HG03469 (cell line): ENCODE results near the gene OCLN.
"Not testable (repeated sequence)": the region's sequence is repeated elsewhere in the genome, so short reads cannot be mapped to it uniquely, and the experiment has no call there.

ENCODE experiments used
- ATAC-seq: cut with Tn5 transposase; IDR thresholded peaks from one replicate; pipeline ENCODE4 v1.9.1; 2021; ENCODE audit warnings: mild to moderate bottlenecking, moderate library complexity, moderate number of reproducible peaks; ENCODE audit not compliant: unreplicated experiment

Gene OCLN

DNA sequence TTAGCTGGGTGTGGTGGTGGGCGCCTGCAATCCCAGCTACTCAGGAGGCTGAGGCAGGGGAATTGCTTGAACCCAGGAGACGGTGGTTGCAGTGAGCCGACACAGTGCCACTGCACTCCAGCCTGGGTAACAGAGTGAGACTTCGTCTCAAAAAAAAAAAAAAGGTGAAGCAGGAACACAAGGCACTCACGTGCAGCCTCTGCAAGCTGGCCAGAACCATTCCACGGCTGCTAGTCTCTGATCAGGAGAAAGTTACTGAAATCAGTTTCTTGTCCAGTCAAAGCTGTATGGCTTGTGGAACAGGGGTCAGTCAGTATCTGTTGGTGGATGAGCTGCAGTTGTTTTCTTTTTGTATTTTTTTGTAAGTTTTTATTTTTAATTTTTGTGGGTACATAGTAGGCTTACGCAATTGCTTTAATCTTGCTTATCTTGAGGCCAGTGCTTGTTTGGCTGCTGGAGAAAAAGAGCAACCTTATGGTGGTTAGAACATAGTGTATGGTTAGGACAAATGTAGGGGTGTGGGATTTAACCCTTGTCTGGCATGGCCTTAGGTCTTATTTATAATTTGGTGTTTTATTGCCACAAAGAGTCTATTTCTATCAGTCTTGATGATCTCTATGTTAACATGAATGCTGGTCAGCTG lies 34.7 kb downstream of the OCLN start:
- ATAC-seq = no peak

- ATAC-seq = no peak
These were observed 35.4 kb downstream of the OCLN start for GRCh38 chr5:69528035-69528434.

DNA sequence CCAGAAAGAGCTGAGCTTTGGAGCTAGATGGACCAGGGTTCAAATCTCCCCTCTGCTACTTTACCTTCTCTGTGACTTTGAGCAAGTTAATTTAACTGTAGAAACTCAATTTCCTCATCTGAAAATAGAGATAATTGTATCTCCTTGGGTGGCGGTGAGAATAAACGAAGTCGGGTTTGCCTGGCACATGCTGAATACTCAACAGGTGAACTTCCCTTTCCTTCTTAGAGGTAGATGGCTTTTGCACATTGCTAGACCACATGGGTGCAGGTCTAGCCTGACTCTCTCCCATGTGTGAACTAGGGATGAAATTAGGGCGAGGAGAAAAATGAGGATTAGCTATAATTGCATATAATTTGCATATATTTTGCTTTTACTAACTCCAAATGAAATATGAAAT lies 36.0 kb downstream of the OCLN start:
- ATAC-seq = no peak

- no peak for ATAC-seq
These were observed 38.2 kb downstream of the OCLN start for GRCh38 chr5:69530561-69531405.

DNA sequence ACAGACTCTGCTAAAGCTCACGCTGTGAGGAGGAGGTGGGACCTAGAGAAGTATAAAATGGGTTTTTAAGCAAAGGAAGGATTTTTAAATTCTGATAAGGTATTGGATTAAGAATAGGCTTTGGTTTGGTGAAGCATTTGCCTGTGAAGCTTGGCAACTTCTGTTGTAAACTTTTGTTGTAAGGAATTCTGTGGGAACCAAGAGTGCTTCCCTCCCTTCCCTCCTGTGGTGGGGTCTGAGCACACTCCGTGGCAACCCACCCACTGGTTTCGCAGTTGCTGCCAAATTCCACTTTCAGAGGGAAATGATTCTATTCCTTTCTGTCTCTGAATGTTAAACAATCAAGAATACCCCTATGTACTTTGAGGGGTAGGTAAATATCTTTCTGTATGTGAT lies 38.8 kb downstream of the OCLN start:
- no peak for ATAC-seq

- not testable (repeated sequence) for ATAC-seq
These were observed 45.3 kb downstream of the OCLN start for GRCh38 chr5:69537911-69538310.

GRCh38 chr5:69538735-69539134 lies 46.1 kb downstream of the OCLN start:
- not testable (repeated sequence) for ATAC-seq

DNA sequence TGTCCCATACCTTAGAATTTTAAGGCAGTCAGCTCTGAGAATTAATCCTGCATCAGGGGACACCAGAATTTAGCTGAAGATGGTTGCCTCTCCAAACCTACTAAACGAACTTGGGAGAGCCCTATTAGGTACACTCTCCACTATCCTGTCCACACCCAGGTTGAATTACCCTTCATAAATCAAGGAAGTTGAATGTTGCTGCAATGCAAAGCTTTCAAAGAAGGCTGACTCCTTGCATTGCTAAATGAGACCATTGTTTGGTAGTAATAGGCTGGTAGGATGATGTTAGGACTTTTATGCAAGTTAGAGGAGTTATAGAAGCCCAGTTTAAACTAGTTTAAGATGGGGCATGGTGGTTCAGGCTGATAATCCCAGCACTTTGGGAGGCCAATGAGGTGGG lies 48.8 kb downstream of the OCLN start:
- ATAC-seq = not testable (repeated sequence)

DNA sequence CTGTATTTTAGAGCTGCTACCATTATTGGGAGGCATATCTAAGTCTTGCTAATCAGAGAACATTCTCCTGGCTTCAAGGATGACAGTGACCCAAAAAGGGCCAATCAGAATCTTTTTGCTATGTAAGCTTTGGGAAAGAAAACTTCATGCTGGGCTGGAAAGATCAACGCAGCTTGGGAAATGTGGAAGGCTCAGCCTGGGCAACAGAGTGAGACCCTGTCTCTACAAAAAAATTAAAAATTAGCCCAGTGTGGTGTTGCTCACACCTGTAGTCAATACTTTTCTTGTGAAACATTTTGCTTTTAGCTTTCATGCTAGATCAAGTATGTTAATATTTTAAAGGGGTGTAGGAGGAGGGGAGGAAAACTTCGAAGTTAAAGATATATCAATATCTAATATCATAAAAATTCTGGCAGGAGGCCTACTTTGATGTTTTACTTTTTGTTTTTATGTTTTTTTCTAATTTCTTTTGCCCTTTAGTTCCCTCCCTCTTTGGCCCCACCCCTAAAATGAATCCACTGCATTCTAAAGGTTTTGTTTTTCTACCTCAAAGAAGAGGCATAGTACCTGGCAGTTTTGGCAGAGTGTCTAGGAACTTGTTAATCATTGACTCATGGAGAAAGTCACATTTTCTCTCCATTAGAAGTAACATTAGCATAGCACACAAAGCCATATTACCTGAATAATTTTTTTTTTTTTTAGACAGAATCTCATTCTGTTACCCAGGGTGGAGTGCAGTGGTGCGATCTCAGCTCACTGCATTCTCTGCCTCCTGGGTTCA lies 50.4 kb downstream of the OCLN start:
- ATAC-seq = not testable (repeated sequence)

DNA sequence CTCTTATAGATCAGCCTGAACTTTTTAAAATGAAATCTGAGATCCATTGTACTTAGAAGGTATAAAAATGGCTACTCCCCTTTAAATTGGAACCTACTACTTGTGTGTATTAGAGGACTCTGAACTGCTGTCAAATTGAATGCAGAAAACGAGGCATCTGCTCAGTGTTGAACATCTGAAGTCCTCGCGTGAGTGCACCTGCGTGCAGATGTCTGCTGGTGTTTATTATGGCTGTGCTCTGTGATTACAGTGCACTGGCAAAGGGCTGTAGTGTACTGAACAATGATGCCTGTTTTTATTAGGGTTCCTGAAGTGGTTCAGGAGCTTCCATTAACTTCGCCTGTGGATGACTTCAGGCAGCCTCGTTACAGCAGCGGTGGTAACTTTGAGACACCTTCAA lies 52.0 kb downstream of the OCLN start:
- not testable (repeated sequence) for ATAC-seq

- ATAC-seq = peak; percentile 89
These were observed 67.3 kb downstream of the OCLN start, which contains the start of gene GTF2H2C for GRCh38 chr5:69559908-69560330. Gene GTF2H2C, plus strand, starts transcription at chr5:69560191. Its CDS starts 4,942 bp downstream, at chr5:69565133.

DNA sequence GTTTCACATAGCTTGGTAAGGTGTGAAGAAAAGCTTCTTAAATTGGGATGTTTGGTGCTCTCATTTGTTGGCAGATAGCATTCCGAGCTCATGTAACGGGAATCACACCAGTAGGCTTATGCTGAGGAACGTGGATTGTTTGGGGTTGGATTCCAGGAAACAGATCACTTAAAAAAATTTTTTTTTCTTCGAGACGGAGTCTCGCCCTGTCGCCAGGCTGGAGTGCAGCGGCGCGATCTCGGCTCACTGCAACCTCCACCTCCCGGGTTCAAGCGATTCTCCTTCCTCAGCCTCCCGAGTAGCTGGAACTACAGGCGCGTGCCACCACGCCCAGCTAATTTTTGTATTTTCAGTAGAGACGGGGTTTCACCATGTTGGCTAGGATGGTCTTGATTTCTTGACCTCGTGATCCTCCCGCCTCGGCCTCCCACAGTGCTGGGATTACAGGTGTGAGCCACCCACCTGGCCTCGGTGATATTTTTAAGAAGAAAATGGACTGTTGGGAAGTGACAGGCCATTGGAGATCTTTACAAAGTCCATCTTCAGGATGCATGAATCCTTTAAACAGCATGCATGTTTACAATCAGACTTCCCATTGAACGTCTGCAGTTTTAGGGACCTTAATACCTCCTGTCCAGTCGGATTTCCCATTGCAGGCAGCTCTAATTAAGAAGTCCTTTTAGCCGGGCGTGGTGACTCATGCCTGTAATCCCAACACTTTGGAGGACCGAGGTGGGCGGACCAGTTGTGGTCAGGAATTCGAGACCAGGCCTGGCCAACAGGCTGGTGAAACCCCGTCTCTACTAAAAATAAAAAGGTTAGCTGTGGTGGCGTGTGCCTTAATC lies 68.2 kb downstream of the OCLN start:
- not testable (repeated sequence) for ATAC-seq

- ATAC-seq = not testable (repeated sequence)
These were observed 73.6 kb downstream of the OCLN start for GRCh38 chr5:69566172-69566571.

DNA sequence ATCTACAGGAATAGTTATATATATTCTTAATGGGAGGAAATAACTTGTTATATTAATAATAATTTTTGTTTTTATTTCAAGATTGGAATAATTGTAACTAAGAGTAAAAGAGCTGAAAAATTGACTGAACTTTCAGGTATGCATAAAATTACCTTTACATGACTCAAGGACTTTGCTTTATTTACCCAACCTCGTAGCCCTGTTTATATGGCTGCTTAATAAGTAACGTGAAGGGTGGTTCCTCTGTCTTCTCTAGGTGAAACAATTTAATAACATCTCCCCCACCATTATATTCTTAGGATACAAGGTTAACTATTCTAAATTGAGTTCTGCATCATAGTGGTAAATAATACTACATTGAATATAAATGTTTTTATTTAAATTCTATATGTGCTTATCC lies 75.5 kb downstream of the OCLN start:
- not testable (repeated sequence) for ATAC-seq

GRCh38 chr5:69583356-69583755 lies 90.8 kb downstream of the OCLN start:
- ATAC-seq = not testable (repeated sequence)

- ATAC-seq = not testable (repeated sequence)
These were observed 103.7 kb downstream of the OCLN start for GRCh38 chr5:69596114-69596840.

GRCh38 chr5:69601947-69602346 lies 109.4 kb downstream of the OCLN start:
- peak; percentile 48 for ATAC-seq

DNA sequence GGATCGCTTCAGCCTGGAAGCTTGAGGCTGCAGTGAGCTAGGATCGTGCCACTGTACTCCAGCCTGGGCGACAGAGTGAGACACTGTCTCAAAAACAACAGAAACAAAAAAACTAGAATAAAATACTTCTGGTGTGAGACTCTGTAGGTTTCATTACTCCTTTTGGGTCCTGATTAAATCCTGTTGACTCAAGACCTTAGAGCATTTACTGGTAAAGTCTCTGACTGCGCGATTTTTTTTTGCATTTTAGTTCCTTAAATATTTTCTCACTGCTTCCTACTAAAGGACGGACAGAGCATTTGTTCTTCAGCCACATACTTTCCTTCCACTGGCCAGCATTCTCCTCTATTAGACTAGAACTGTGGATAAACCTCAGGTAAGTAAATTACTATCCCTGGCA lies 114.2 kb downstream of the OCLN start:
- ATAC-seq = not testable (repeated sequence)
